Cardiac muscle cell (in vitro differentiated cells and primary cell): Measurements from ENCODE around the gene TCEANC2. TPM values are rescaled to one million over a fixed set of nuclear protein-coding genes. Genes with fewer than 3 reads are reported as not detected.
A peak's percentile ranks its signal among the peaks of the same experiment; 100 is the strongest.

ENCODE experiments used
- DNase-seq, 2 donors: peaks; one replicate each; pipeline versions ENCODE4 v3.0.0 to v3.0.0-alpha.2; 2010 to 2017; ENCODE audit warnings: low read depth in 1 of 2, low spot score in 1 of 2
- H3K27ac ChIP-seq: fragments of 200-600 bp; sonication (generic); 2 replicates; pipeline ENCODE4 v1.5.1; 2016
- H3K27me3 ChIP-seq: fragments of 200-600 bp; sonication (generic); 2 replicates; pipeline ENCODE4 v1.6.0; 2016; ENCODE audit warnings: control low read depth
- H3K36me3 ChIP-seq: fragments of 200-600 bp; sonication (generic); 2 replicates; pipeline ENCODE4 v1.5.1; 2016; ENCODE audit warnings: control low read depth
- H3K4me1 ChIP-seq: fragments of 200-600 bp; sonication (generic); 2 replicates; pipeline ENCODE4 v1.8.1; 2017; ENCODE audit warnings: low read depth, mild to moderate bottlenecking, mixed run types
- H3K4me3 ChIP-seq: fragments of 200-600 bp; sonication (generic); 2 replicates; pipeline ENCODE4 v1.5.1; 2016; ENCODE audit warnings: mild to moderate bottlenecking
- H3K9me3 ChIP-seq: fragments of 200-600 bp; sonication (generic); 2 replicates; pipeline ENCODE4 v1.5.1; 2017; ENCODE audit warnings: low read depth, mild to moderate bottlenecking, control low read depth
- CTCF ChIP-seq: IDR thresholded peaks from 2 replicates; pipeline ENCODE4 v1.5.1; 2012; ENCODE audit warnings: low read depth, mild to moderate bottlenecking, low read length
- polyA plus RNA-seq: library from polyadenylated mRNA; unstranded; fragments of >200 nt; fragmentation: Nextera tagmentation; extraction: Ambion mirVana; gene quantifications from 2 replicates; pipeline ENCODE4 v1.2.1, GENCODE V29; 2016
- total RNA-seq: library from RNA; depleted of rRNA; stranded (reverse); fragments of >200 nt; gene quantifications from 2 replicates; pipeline ENCODE4 v1.2.3, GENCODE V29; 2016

The TCEANC2 gene
- total and polyA plus RNA-seq, 2 experiments from 2014 or later = 8.2 to 10.1 TPM

- no peak for DNase-seq
- no peak for TF ChIP-seq CTCF
- H3K4me3 ChIP-seq = no peak overlapping the region
- H3K27me3 ChIP-seq = peaks cover 10% of the 10 kb centered on the region
- no peak overlapping the region for H3K27ac ChIP-seq
- no peaks in the 10 kb centered on the region for H3K36me3 ChIP-seq
- H3K9me3 ChIP-seq = no peaks in the 10 kb centered on the region
- H3K4me1 ChIP-seq = peaks cover 9% of the 10 kb centered on the region
Observed at GRCh38 chr1:54120698-54121481, 67.5 kb downstream of the TCEANC2 start.

- DNase-seq = peak; percentile 87 to 88
- Histone ChIP-seq H3K9me3 (no peaks in the 10 kb centered on the region), H3K36me3 (no peaks in the 10 kb centered on the region), H3K4me3 (no peak overlapping the region), H3K27me3 (peaks cover 10% of the 10 kb centered on the region), H3K4me1 (peaks cover 2% of the 10 kb centered on the region), H3K27ac (no peak overlapping the region)
- peak; percentile 78 for TF ChIP-seq CTCF
Observed at GRCh38 chr1:54121482-54122134, 68.2 kb downstream of the TCEANC2 start.

GRCh38 chr1:54122135-54122751 lies 68.8 kb downstream of the TCEANC2 start:
- no peaks in the 10 kb centered on the region for H3K36me3 ChIP-seq
- no peaks in the 10 kb centered on the region for H3K9me3 ChIP-seq
- no peak overlapping the region for H3K27ac ChIP-seq
- H3K4me3 ChIP-seq = no peak overlapping the region
- H3K27me3 ChIP-seq = peaks cover 10% of the 10 kb centered on the region
- no peak for DNase-seq
- H3K4me1 ChIP-seq = no peaks in the 10 kb centered on the region
- no peak for TF ChIP-seq CTCF

GRCh38 chr1:54122992-54123391 lies 69.6 kb downstream of the TCEANC2 start:
- H3K27me3 ChIP-seq = peaks cover 10% of the 10 kb centered on the region
- H3K9me3 ChIP-seq = no peaks in the 10 kb centered on the region
- H3K36me3 ChIP-seq = no peaks in the 10 kb centered on the region
- TF ChIP-seq CTCF = no peak
- no peaks in the 10 kb centered on the region for H3K4me1 ChIP-seq
- H3K27ac ChIP-seq = no peak overlapping the region
- DNase-seq = no peak
- no peak overlapping the region for H3K4me3 ChIP-seq

- H3K27ac ChIP-seq = no peak overlapping the region
- no peak overlapping the region for H3K4me3 ChIP-seq
- no peak for DNase-seq
- peaks cover 3% of the 10 kb centered on the region for H3K4me1 ChIP-seq
- H3K36me3 ChIP-seq = no peaks in the 10 kb centered on the region
- no peaks in the 10 kb centered on the region for H3K9me3 ChIP-seq
- peaks cover 10% of the 10 kb centered on the region for H3K27me3 ChIP-seq
- no peak for TF ChIP-seq CTCF
Observed at GRCh38 chr1:54124472-54124871, 71.1 kb downstream of the TCEANC2 start.
